Endothelial cell of umbilical vein (primary cell): ENCODE results near the gene CHADL. TPM values are rescaled to one million over a fixed set of nuclear protein-coding genes. Genes with fewer than 3 reads are reported as not detected.

Source experiments
- BruUV-seq: library from RNA; stranded (reverse); fragments of 400-500 nt; replicated peaks from 2 replicates; lab custom pipeline; 2021; lab: Mats Ljungman, UMichigan
- CTCF ChIA-PET: fragments of 300-600, 350-600 bp; sonication (Branson Sonifier 250); formaldehyde crosslinking; loops from one replicate; lab custom pipeline; 2021; ENCODE audit warnings: antibody characterized with exemption, inconsistent platforms; lab: Charles Lee
- POLR2A ChIA-PET: fragments of 300-600, 350-600 bp; sonication (Branson Sonifier 250); formaldehyde crosslinking; loops from one replicate; lab custom pipeline; 2021; ENCODE audit warnings: antibody characterized with exemption, inconsistent platforms; lab: Charles Lee
- DNase-seq: peaks from one replicate; pipeline ENCODE4 v3.0.0-alpha.2; 2011; ENCODE audit warnings: low read depth, low spot score
- FAIRE-seq: peaks from 2 replicates; lab custom pipeline; 2011; peaks lifted over from hg19 to GRCh38; lab: Jason Lieb, UNC
- H2AFZ ChIP-seq: 2 replicates; pipeline ENCODE4 v1.6.0; 2012; ENCODE audit warnings: low read depth, low read length, control low read depth, inconsistent platforms
- H3K27ac ChIP-seq: 2 replicates; pipeline ENCODE4 v1.5.1; 2011; ENCODE audit warnings: low read depth, mild to moderate bottlenecking, control low read depth, low read length, moderate library complexity; ENCODE audit not compliant: insufficient read depth
- H3K27me3 ChIP-seq, 2 experiments: 2 replicates each; pipeline versions ENCODE4 v1.6.0 to v1.6.1; 2011; ENCODE audit warnings: low read length in 2 of 2, mixed read lengths in 1 of 2; ENCODE audit not compliant: control insufficient read depth in 2 of 2, insufficient read depth in 2 of 2
- H3K36me3 ChIP-seq, 2 experiments: 2 replicates in 1 of 2; 3 replicates in 1 of 2; pipeline ENCODE4 v1.5.1; 2011; ENCODE audit warnings: low read length in 2 of 2, mild to moderate bottlenecking in 1 of 2, moderate library complexity in 1 of 2; ENCODE audit not compliant: control insufficient read depth in 2 of 2, insufficient read depth in 2 of 2; ENCODE audit errors: extremely low read depth in 1 of 2
- H3K4me1 ChIP-seq: 3 replicates; pipeline ENCODE4 v1.5.1; 2011; ENCODE audit warnings: mild to moderate bottlenecking, low read length; ENCODE audit not compliant: control insufficient read depth, insufficient read depth; ENCODE audit errors: extremely low read depth
- H3K4me2 ChIP-seq: 2 replicates; pipeline ENCODE4 v1.6.1; 2011; ENCODE audit warnings: low read length, control low read depth, mixed read lengths; ENCODE audit not compliant: insufficient read depth
- H3K4me3 ChIP-seq, 3 experiments: fragments of 200-600 bp in 1 of 3; sonication (generic), shearing (Covaris generic) in 1 of 3; replicated peaks in 1 of 3; 2 replicates each; pipeline ENCODE4 v1.5.1; 2011 to 2016; ENCODE audit warnings: control low read depth in 3 of 3, low read length in 3 of 3, mild to moderate bottlenecking in 2 of 3, inconsistent platforms in 1 of 3, low read depth in 1 of 3, moderate library complexity in 1 of 3; ENCODE audit not compliant: insufficient read depth in 1 of 3
- H3K79me2 ChIP-seq: 2 replicates; pipeline ENCODE4 v1.6.0; 2012; ENCODE audit warnings: low read length, inconsistent platforms; ENCODE audit not compliant: control insufficient read depth, insufficient read depth
- H3K9ac ChIP-seq: replicated peaks from 2 replicates; pipeline ENCODE3; 2011; ENCODE audit warnings: low read length, control low read depth; ENCODE audit not compliant: insufficient read depth; ENCODE audit errors: extremely low read depth
- H3K9me1 ChIP-seq: replicated peaks from 3 replicates; pipeline ENCODE4 v1.6.0; 2011; ENCODE audit warnings: mild to moderate bottlenecking, low read length; ENCODE audit not compliant: control insufficient read depth, insufficient read depth; ENCODE audit errors: extremely low read depth
- H3K9me3 ChIP-seq: replicated peaks from 2 replicates; pipeline ENCODE4 v1.5.1; 2012; ENCODE audit warnings: low read length, inconsistent platforms; ENCODE audit not compliant: control insufficient read depth, insufficient read depth
- H4K20me1 ChIP-seq: replicated peaks from 2 replicates; pipeline ENCODE3; 2011; ENCODE audit warnings: mild to moderate bottlenecking, low read length; ENCODE audit not compliant: control insufficient read depth, insufficient read depth; ENCODE audit errors: extremely low read depth
- CTCF ChIP-seq, 2 donors: IDR thresholded peaks; 1 replicate in 1 of 2; 2 replicates in 1 of 2; pipeline ENCODE4 v1.5.1; 2011; ENCODE audit warnings: low read length in 2 of 2, mild to moderate bottlenecking in 2 of 2, moderate library complexity in 2 of 2, control low read depth in 1 of 2, inconsistent platforms in 1 of 2, low read depth in 1 of 2; ENCODE audit not compliant: insufficient read depth in 1 of 2; ENCODE audit errors: extremely low read depth in 1 of 2
- EZH2 ChIP-seq: IDR thresholded peaks from 2 replicates; pipeline ENCODE4 v1.6.1; 2012; ENCODE audit warnings: borderline replicate concordance, low read depth, mild to moderate bottlenecking, moderate library complexity, low read length, inconsistent platforms; ENCODE audit not compliant: severe bottlenecking
- FOS ChIP-seq: IDR thresholded peaks from 2 replicates; pipeline ENCODE4 v1.6.1; 2011; ENCODE audit warnings: mild to moderate bottlenecking, low read length, moderate library complexity, borderline replicate concordance; ENCODE audit not compliant: insufficient read depth
- GATA2 ChIP-seq: IDR thresholded peaks from 2 replicates; pipeline ENCODE4 v1.7.0; 2011; ENCODE audit warnings: low read depth, mild to moderate bottlenecking, moderate library complexity, mixed read lengths, low read length; ENCODE audit not compliant: insufficient read length, insufficient read depth
- MYC ChIP-seq: IDR thresholded peaks from one replicate; pipeline ENCODE4 v1.6.1; 2011; ENCODE audit warnings: mild to moderate bottlenecking, low read depth, low read length
- POLR2A ChIP-seq: IDR thresholded peaks from 2 replicates; pipeline ENCODE4 v1.6.1; 2012; ENCODE audit warnings: low read depth, mild to moderate bottlenecking, control low read depth, low read length
- dilution Hi-C: fragments of 300-500 bp; cut with MboI; formaldehyde crosslinking; loops from one replicate; pipeline ENCODE4 v1.15.0; 2019; ENCODE audit warnings: low sequenced_read_pairs; ENCODE audit not compliant: extremely low pct_ligation_motif_present
- intact Hi-C: fragments of 100-400 bp; cut with micrococcal nuclease; formaldehyde crosslinking; loops from one replicate; pipeline ENCODE4 v1.10.0; 2022
- polyA plus RNA-seq, 4 experiments: library from polyadenylated mRNA; depleted of rRNA in 3 of 4; stranded (reverse) in 3 of 4; unstranded in 1 of 4; fragments of >200 nt; gene quantifications; 2 replicates each; pipeline versions ENCODE4 v1.2.1 to v1.2.3, GENCODE V29; 2011 to 2012; ENCODE audit warnings: missing spikeins in 1 of 4
- total RNA-seq: library from RNA; stranded (reverse); gene quantifications from 2 replicates; pipeline ENCODE4 v1.2.3, GENCODE V29; 2021
- TF ChIP-seq, protein P1 (sequence below): IDR thresholded peaks from 2 replicates; pipeline ENCODE4 v1.6.1; 2011; ENCODE audit not compliant: insufficient read depth, insufficient read length

The CHADL gene
- total and polyA plus RNA-seq, 2 donors (not counting 3 experiments of a cell fraction or from before 2014, with no cell fraction given), result 0.69 to 1.1 TPM

GRCh38 chr22:41242396-41243117 is 1.8 kb upstream of the CHADL start:
- Histone ChIP-seq H3K4me2 (no peak overlapping the region), H4K20me1 (no peaks in the 10 kb centered on the region), H3K9ac (no peak overlapping the region), H3K36me3 (peaks cover under 1 to 22% of the 10 kb centered on the region in 2 experiments), H3K4me1 (peaks cover 5% of the 10 kb centered on the region), H3K27me3 (no peaks in the 10 kb centered on the region), H3K27ac (no peak overlapping the region), H3K79me2 (no peaks in the 10 kb centered on the region), H2AFZ (no peak overlapping the region), H3K9me3 (no peaks in the 10 kb centered on the region), H3K4me3 (no peak overlapping the region), H3K9me1 (no peaks in the 10 kb centered on the region)
- intact Hi-C loops (no loop called here), dilution Hi-C loops (no loop called here)
- DNase-seq, result no peak
- ChIA-PET POLR2A (no interaction called here), CTCF (interaction anchor here (1.3 to 3.0 kb wide), 3 partner anchors 12 to 320 kb away, joined by 3 to 9 read pairs (median 7); no protein-coding TSS in a partner anchor)
- BruUV-seq, result no TSS peak
- peak; percentile 4 for FAIRE-seq
- no peak for TF ChIP-seq POLR2A
- TF ChIP-seq MYC, result no peak
- no peak for TF ChIP-seq CTCF (IDR thresholded peaks at IDR 0.05; ENCODE audit: extremely low read depth in 1 of 2, insufficient read depth in 1 of 2, low read depth in 1 of 2, low read length in 2 of 2)
- no peak for TF ChIP-seq GATA2
- TF ChIP-seq EZH2, result no peak
- TF ChIP-seq FOS, result no peak
- TF ChIP-seq, protein P1, sequence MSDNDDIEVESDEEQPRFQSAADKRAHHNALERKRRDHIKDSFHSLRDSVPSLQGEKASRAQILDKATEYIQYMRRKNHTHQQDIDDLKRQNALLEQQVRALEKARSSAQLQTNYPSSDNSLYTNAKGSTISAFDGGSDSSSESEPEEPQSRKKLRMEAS, result no peak
